C4-2B (cell line): ENCODE measurements around the gene TMCO6.

Experiments
- ZFX ChIP-seq: fragments of 450-650 bp; IDR thresholded peaks from 2 replicates; pipeline ENCODE4 v1.6.1; 2017
- TF ChIP-seq, protein P1 (sequence below): fragments of 450-650 bp; conservative IDR thresholded peaks from 2 replicates; pipeline ENCODE4 v1.5.1; 2017; ENCODE audit warnings: mild to moderate bottlenecking

DNA sequence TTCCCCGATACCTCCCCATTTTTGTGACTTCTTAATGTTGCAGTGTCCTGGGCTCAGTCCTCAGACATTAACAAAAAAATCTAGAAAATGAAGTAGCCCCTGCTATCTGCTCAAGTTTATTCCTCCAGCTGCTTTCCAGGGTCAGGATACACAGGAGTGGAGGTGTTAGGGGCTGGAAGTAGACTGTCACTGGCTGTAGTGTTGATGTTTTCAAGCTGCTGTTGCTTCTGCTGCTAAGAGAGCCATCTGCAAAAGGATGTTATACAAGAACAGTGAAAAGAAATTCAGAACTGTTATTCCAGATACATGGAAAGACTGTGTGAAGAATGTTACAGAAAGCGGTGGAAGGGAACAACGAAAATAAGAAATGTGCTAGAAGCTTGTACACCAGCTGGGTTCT lies 16.9 kb upstream of the TMCO6 start:
- TF ChIP-seq, protein P1, sequence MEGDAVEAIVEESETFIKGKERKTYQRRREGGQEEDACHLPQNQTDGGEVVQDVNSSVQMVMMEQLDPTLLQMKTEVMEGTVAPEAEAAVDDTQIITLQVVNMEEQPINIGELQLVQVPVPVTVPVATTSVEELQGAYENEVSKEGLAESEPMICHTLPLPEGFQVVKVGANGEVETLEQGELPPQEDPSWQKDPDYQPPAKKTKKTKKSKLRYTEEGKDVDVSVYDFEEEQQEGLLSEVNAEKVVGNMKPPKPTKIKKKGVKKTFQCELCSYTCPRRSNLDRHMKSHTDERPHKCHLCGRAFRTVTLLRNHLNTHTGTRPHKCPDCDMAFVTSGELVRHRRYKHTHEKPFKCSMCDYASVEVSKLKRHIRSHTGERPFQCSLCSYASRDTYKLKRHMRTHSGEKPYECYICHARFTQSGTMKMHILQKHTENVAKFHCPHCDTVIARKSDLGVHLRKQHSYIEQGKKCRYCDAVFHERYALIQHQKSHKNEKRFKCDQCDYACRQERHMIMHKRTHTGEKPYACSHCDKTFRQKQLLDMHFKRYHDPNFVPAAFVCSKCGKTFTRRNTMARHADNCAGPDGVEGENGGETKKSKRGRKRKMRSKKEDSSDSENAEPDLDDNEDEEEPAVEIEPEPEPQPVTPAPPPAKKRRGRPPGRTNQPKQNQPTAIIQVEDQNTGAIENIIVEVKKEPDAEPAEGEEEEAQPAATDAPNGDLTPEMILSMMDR = no peak
- TF ChIP-seq ZFX = no peak
